ENCODE results near the gene KIF17.

DNA sequence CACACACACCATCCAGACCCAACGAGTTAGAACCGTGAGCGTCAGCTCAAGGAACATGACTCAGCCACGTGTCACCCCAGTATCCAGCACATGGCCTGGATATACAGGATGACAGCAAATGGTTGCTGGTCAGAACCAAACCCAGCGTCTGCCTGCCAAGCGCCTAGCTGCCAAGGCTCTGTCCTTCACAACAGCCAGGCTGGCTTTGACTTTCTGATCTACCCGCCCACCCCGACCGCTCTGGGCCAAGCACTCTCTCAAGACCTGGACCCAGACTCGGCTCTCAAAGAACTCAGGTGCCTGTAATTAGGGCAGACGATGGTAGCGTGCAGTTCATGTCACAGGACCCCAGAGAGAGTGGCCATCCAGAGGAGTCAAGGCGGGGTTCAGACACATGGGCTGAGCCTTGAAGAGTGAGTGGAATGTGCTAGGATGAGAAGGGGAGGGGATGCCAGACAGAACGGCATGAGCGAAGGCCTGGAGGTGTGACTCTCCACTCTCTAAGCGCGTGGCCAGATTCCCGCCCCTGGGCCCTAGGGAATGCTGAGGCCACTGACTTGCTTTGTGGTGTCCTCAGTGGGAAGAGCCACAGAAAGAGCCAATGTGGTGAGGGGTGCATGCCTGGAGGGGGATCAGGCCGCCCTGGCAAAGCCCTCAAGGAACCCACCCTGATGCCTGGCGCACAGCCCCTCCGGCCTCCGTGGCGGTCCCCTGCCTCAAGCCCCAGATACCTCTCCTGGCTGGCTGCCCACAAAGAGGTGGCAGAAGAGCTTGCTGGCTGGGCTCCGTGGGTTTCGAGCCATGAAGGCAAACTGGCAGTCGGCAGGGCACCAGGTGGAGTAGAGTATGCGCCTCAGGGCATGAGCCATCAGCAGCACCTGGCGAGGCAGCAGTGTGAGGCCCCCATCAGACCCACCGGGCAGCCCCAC lies 7.6 kb upstream of the KIF17 start:
- TF ChIP-seq CTCF (IDR thresholded peaks at IDR 0.05) = no peak
- TF ChIP-seq POLR2A (IDR thresholded peaks at IDR 0.05) = no peak

All from Peyer's patch (tissue), 4 donors.